H1 (cell line): ENCODE results near the gene PLPP4. TPM values are rescaled to one million over a fixed set of nuclear protein-coding genes. Genes with fewer than 3 reads are reported as not detected.

Experiments used
- CTCF ChIA-PET: fragments of 300-600 bp; sonication (Branson Sonifier 250); formaldehyde crosslinking; loops from one replicate; lab custom pipeline; 2021; ENCODE audit not compliant: partially characterized antibody; lab: Charles Lee
- POLR2A ChIA-PET: fragments of 300-600 bp; sonication (Branson Sonifier 250); formaldehyde crosslinking; loops from one replicate; lab custom pipeline; 2021; ENCODE audit warnings: inconsistent platforms; ENCODE audit not compliant: partially characterized antibody; lab: Charles Lee
- DNase-seq, 2 experiments: peaks; one replicate each; pipeline versions ENCODE4 v3.0.0 to v3.0.0-alpha.2; 2010 to 2022; ENCODE audit warnings: low spot score in 2 of 2, low read depth in 1 of 2, mixed read lengths in 1 of 2
- FAIRE-seq: peaks from 2 replicates; lab custom pipeline; 2011; peaks lifted over from hg19 to GRCh38; lab: Jason Lieb, UNC
- H2AFZ ChIP-seq: 2 replicates; pipeline ENCODE4 v1.8.1; 2012; ENCODE audit warnings: low read length, inconsistent platforms
- H2AK5ac ChIP-seq: 2 replicates; pipeline ENCODE4 v1.6.1; 2013; ENCODE audit warnings: low read depth, low read length
- H2BK120ac ChIP-seq: replicated peaks from 2 replicates; pipeline ENCODE3; 2013; ENCODE audit warnings: low read depth, low read length, inconsistent platforms
- H2BK12ac ChIP-seq: 2 replicates; pipeline ENCODE4 v1.6.1; 2013; ENCODE audit warnings: low read depth, low read length
- H2BK15ac ChIP-seq: 2 replicates; pipeline ENCODE4 v1.6.1; 2013; ENCODE audit warnings: low read length
- H2BK20ac ChIP-seq: 2 replicates; pipeline ENCODE4 v1.6.1; 2013; ENCODE audit warnings: low read length
- H2BK5ac ChIP-seq: 2 replicates; pipeline ENCODE4 v1.6.1; 2013; ENCODE audit warnings: low read depth, low read length
- H3K14ac ChIP-seq: 2 replicates; pipeline ENCODE4 v1.6.1; 2013; ENCODE audit warnings: inconsistent platforms; ENCODE audit not compliant: insufficient read length
- H3K18ac ChIP-seq: 2 replicates; pipeline ENCODE4 v1.6.1; 2013; ENCODE audit warnings: low read length; ENCODE audit errors: extremely low read depth
- H3K23ac ChIP-seq: 2 replicates; pipeline ENCODE4 v1.6.1; 2013; ENCODE audit warnings: inconsistent platforms; ENCODE audit not compliant: insufficient read length
- H3K23me2 ChIP-seq: 2 replicates; pipeline ENCODE4 v1.6.1; 2013; ENCODE audit warnings: low read depth, low read length
- H3K27ac ChIP-seq: 2 replicates; pipeline ENCODE4 v1.6.1; 2011; ENCODE audit warnings: low read depth, low read length, inconsistent platforms
- H3K27me3 ChIP-seq, 4 experiments: replicated peaks in 1 of 4; 1 replicate in 1 of 4; 2 replicates in 3 of 4; pipeline versions ENCODE4 v1.6.1 to v1.8.1; 2011 to 2013; ENCODE audit warnings: low read length in 3 of 4, mild to moderate bottlenecking in 3 of 4, inconsistent platforms in 2 of 4, mixed read lengths in 2 of 4, moderate library complexity in 1 of 4; ENCODE audit not compliant: control insufficient read depth in 3 of 4, insufficient read depth in 3 of 4; ENCODE audit errors: extremely low read depth in 1 of 4
- H3K36me3 ChIP-seq, 4 experiments: 2 replicates each; pipeline versions ENCODE4 v1.6.1 to v1.8.1; 2011 to 2013; ENCODE audit warnings: mild to moderate bottlenecking in 4 of 4, low read length in 3 of 4, moderate library complexity in 2 of 4, control low read depth in 1 of 4, inconsistent platforms in 1 of 4; ENCODE audit not compliant: insufficient read depth in 4 of 4, control insufficient read depth in 2 of 4
- H3K4ac ChIP-seq: replicated peaks from 2 replicates; pipeline ENCODE3; 2013; ENCODE audit warnings: low read length, low read depth, mixed read lengths, inconsistent platforms; ENCODE audit not compliant: insufficient read length
- H3K4me1 ChIP-seq, 4 experiments: replicated peaks in 1 of 4; 1 replicate in 1 of 4; 2 replicates in 3 of 4; pipeline versions ENCODE4 v1.6.1 to v1.8.1; 2011 to 2013; ENCODE audit warnings: low read length in 3 of 4, inconsistent platforms in 2 of 4, mixed read lengths in 1 of 4; ENCODE audit not compliant: insufficient read depth in 4 of 4, control insufficient read depth in 3 of 4
- H3K4me2 ChIP-seq, 2 experiments: 2 replicates each; pipeline versions ENCODE4 v1.6.1 to v1.8.1; 2011 to 2013; ENCODE audit warnings: low read depth in 2 of 2, low read length in 2 of 2, control low read depth in 1 of 2, inconsistent platforms in 1 of 2, mild to moderate bottlenecking in 1 of 2; ENCODE audit not compliant: insufficient read depth in 1 of 2
- H3K4me3 ChIP-seq, 4 experiments: fragments of 200-600, 300-600 bp in 1 of 4; sonication (generic), shearing (Covaris generic), sonication (Bioruptor Twin) in 1 of 4; 2 replicates each; pipeline versions ENCODE4 v1.5.1 to v1.8.1; 2011 to 2016; ENCODE audit warnings: low read length in 4 of 4, low read depth in 3 of 4, control low read depth in 2 of 4, inconsistent platforms in 2 of 4, mild to moderate bottlenecking in 2 of 4, mixed read lengths in 1 of 4, moderate library complexity in 1 of 4; ENCODE audit not compliant: insufficient read depth in 2 of 4; ENCODE audit errors: extremely low read depth in 1 of 4
- H3K56ac ChIP-seq: replicated peaks from 2 replicates; pipeline ENCODE3; 2013; ENCODE audit warnings: low read depth, mild to moderate bottlenecking, mixed read lengths, low read length, inconsistent platforms; ENCODE audit not compliant: insufficient read length
- H3K79me1 ChIP-seq: 2 replicates; pipeline ENCODE4 v1.6.1; 2013; ENCODE audit warnings: low read depth, low read length, control low read depth
- H3K79me2 ChIP-seq, 2 experiments: 2 replicates each; pipeline versions ENCODE4 v1.6.1 to v1.8.1; 2012 to 2013; ENCODE audit warnings: low read length in 2 of 2, mild to moderate bottlenecking in 2 of 2, inconsistent platforms in 1 of 2; ENCODE audit not compliant: insufficient read depth in 2 of 2, control insufficient read depth in 1 of 2
- H3K9ac ChIP-seq, 4 experiments: replicated peaks in 1 of 4; 1 replicate in 1 of 4; 2 replicates in 3 of 4; pipeline versions ENCODE4 v1.6.1 to v1.8.1; 2011 to 2013; ENCODE audit warnings: low read depth in 3 of 4, low read length in 3 of 4, control low read depth in 2 of 4, mild to moderate bottlenecking in 2 of 4, moderate library complexity in 2 of 4, inconsistent platforms in 1 of 4; ENCODE audit errors: extremely low read depth in 1 of 4
- H3K9me3 ChIP-seq, 2 experiments: 2 replicates each; pipeline versions ENCODE4 v1.6.1 to v1.8.1; 2012 to 2013; ENCODE audit warnings: mild to moderate bottlenecking in 2 of 2, moderate library complexity in 2 of 2, control low read depth in 1 of 2, inconsistent platforms in 1 of 2, low read depth in 1 of 2, low read length in 1 of 2, mixed read lengths in 1 of 2; ENCODE audit not compliant: insufficient read depth in 2 of 2
- H4K20me1 ChIP-seq, 2 experiments: replicated peaks in 1 of 2; 2 replicates each; pipeline versions ENCODE3 to v1.8.1; 2011 to 2013; ENCODE audit warnings: inconsistent platforms in 2 of 2, low read length in 2 of 2, mild to moderate bottlenecking in 1 of 2; ENCODE audit not compliant: insufficient read depth in 2 of 2, control insufficient read depth in 1 of 2
- H4K5ac ChIP-seq: 2 replicates; pipeline ENCODE4 v1.6.1; 2013; ENCODE audit warnings: low read length, low read depth, mixed read lengths, inconsistent platforms; ENCODE audit not compliant: insufficient read length
- H4K8ac ChIP-seq: 2 replicates; pipeline ENCODE4 v1.8.0; 2013; ENCODE audit warnings: mild to moderate bottlenecking, moderate library complexity, low read length, inconsistent platforms; ENCODE audit not compliant: insufficient read depth; ENCODE audit errors: extremely low read depth
- H4K91ac ChIP-seq: replicated peaks from 2 replicates; pipeline ENCODE3; 2013; ENCODE audit warnings: low read length, mixed read lengths, inconsistent platforms; ENCODE audit not compliant: insufficient read length
- POLR2A ChIP-seq, 2 experiments: IDR thresholded peaks; 1 replicate in 1 of 2; 2 replicates in 1 of 2; pipeline ENCODE4 v1.6.1; 2011; ENCODE audit warnings: low read depth in 2 of 2, low read length in 2 of 2, mild to moderate bottlenecking in 2 of 2; ENCODE audit errors: control extremely low read depth in 1 of 2
- TAF1 ChIP-seq: IDR thresholded peaks from 2 replicates; pipeline ENCODE4 v1.6.1; 2011; ENCODE audit warnings: mild to moderate bottlenecking, low read depth, low read length
- TAF7 ChIP-seq: optimal IDR thresholded peaks from 2 replicates; pipeline ENCODE3; 2011; ENCODE audit warnings: low read depth, mild to moderate bottlenecking, inconsistent platforms, low read length, moderate library complexity, borderline replicate concordance
- WGBS, 2 experiments: shearing (Covaris generic) in 1 of 2; methylation state at CpG; one replicate each; pipeline versions ENCODE4 v1.1.6 to v1.1.7; 2013 to 2015; ENCODE audit warnings: low lambda C conversion rate in 2 of 2, mixed read lengths in 2 of 2, inconsistent platforms in 1 of 2, low coverage in 1 of 2, missing lambda C conversion rate in 1 of 2; ENCODE audit not compliant: insufficient replicate concordance in 2 of 2, insufficient coverage in 1 of 2, insufficient read length in 1 of 2; ENCODE audit errors: extremely low coverage in 1 of 2, missing lambda C conversion rate in 1 of 2; 5-methylcytosine and 5-hydroxymethylcytosine counted together
- polyA plus RNA-seq, 7 experiments: library from polyadenylated mRNA; depleted of rRNA in 3 of 7; stranded (reverse) in 5 of 7; unstranded in 2 of 7; fragments of >200 nt in 5 of 7; fragments of 200-250 nt in 2 of 7; gene quantifications; 1 replicate in 5 of 7; 2 replicates in 1 of 7; 4 replicates in 1 of 7; pipeline versions ENCODE4 v1.2.1 to v1.2.3, GENCODE V29; 2011 to 2013; ENCODE audit warnings: missing spikeins in 2 of 7, mixed read lengths in 2 of 7
- total RNA-seq: library from RNA; stranded (reverse); fragmentation: NEBNext Ultra II Directional; extraction: Animal tissue kit (Norgen Biotek cat#: 25700); gene quantifications from 2 replicates; pipeline ENCODE4 v1.2.1, GENCODE V29; 2021

The PLPP4 gene
- total and polyA plus RNA-seq, 2 of the 8 experiments (the other 6 are each of a cell fraction or from before 2014, with no cell fraction given) = 0.30 TPM; not detected in 1

DNA sequence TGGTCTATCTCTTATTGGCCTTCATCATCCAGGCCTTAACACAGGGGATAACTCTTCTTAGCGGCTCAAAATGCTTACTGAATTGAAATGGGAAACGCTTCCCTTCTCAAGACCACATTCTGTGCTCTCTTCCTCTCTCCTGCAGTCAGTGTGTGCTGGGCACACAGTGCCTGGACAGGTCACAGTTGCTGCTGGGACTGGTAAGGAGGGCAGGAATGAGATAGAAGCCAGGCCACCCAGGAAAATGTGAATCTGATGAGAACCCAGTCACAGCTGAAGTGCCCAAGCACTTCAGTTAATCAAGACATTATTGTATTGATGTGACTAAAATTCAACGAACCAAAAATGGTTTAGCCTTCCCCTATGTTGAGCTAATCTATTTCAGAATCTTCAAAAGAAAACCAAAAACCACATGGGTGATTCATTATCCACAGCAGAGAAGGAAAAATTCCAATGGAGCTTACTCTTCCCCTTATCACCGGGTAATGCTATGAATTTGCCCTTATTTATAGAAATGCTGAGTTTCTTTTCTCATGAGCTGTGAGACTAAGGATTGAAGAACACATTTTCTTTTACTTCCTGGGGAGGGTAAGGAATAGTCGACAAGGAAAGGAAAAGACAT, 41.2 kb upstream of the PLPP4 start:
- Histone ChIP-seq H3K14ac (no peak overlapping the region), H4K91ac (no peak overlapping the region), H3K4me3 (no peak overlapping the region), H2BK120ac (no peak overlapping the region), H3K23me2 (no peaks in the 10 kb centered on the region), H3K36me3 (no peaks in the 10 kb centered on the region), H3K9me3 (no peaks in the 10 kb centered on the region), H3K4me2 (no peak overlapping the region), H3K9ac (no peak overlapping the region), H2AFZ (no peak overlapping the region), H4K5ac (no peak overlapping the region), H3K27ac (no peak overlapping the region), H4K20me1 (no peaks in the 10 kb centered on the region)
- POLR2A ChIA-PET = no interaction called here
- no peak for TF ChIP-seq TAF7
- TF ChIP-seq POLR2A (IDR thresholded peaks at IDR 0.05; ENCODE audit: control extremely low read depth in 1 of 2, low read depth in 2 of 2, low read length in 2 of 2) = no peak
- TF ChIP-seq TAF1 = no peak
- TF ChIP-seq, all 59 proteins: peak for 0
- peaks cover 0 to 3% (median 0%) of the 10 kb centered on the region in 4 experiments; a peak in 1 of 7 replicates for H3K4me1 ChIP-seq
- H2BK5ac ChIP-seq = no peak overlapping the region
- H2BK15ac ChIP-seq = 0 out of 2 replicates have a peak overlapping the region, but pooled peaks have one; percentile 61
- H3K79me1 ChIP-seq = no peaks in the 10 kb centered on the region
- DNase-seq (no peak), FAIRE-seq (no peak)
- no peak overlapping the region for H2BK12ac ChIP-seq
- no peak overlapping the region for H3K18ac ChIP-seq
- no peak overlapping the region for H3K4ac ChIP-seq
- H4K8ac ChIP-seq = no peak overlapping the region
- WGBS, 2 experiments = 88% methylated on average over 5 of the region's 5 CpGs; no CpG with 5 or more reads in 1 of the 2 experiments
- H3K56ac ChIP-seq = no peak overlapping the region
- H3K79me2 ChIP-seq = no peaks in the 10 kb centered on the region
- CTCF ChIA-PET = interaction anchor here (0.7 kb wide), 1 partner anchor 8 kb away, joined by 3 read pairs; no protein-coding TSS in a partner anchor
- H3K23ac ChIP-seq = no peak overlapping the region
- H2BK20ac ChIP-seq = no peak overlapping the region
- no peaks in the 10 kb centered on the region for H3K27me3 ChIP-seq
- H2AK5ac ChIP-seq = no peak overlapping the region
